Pancreas (tissue), 10 donors: ENCODE data around the gene KLC4. TPM values are rescaled to one million over a fixed set of nuclear protein-coding genes. Genes with fewer than 3 reads are reported as not detected.

Experiments
- ATAC-seq, 4 donors: fragments of 200-7000 bp; cut with Tn5 transposase; one replicate each; pipeline versions ENCODE4 v1.8.0 to v1.9.1; 2020; ENCODE audit warnings: mild to moderate bottlenecking in 4 of 4, moderate library complexity in 4 of 4
- DNase-seq, 6 donors: peaks; one replicate each; pipeline ENCODE4 v3.0.0-alpha.2; 2020
- FAIRE-seq: peaks from 2 replicates; lab custom pipeline; 2012; peaks lifted over from hg19 to GRCh38; lab: Jason Lieb, UNC
- H3K27ac ChIP-seq, 4 donors: fragments of 200-600 bp; sonication (generic); 1 replicate in 3 of 4; 2 replicates in 1 of 4; pipeline versions ENCODE4 v1.5.0 to v1.8.0; 2020
- H3K27me3 ChIP-seq, 4 donors: fragments of 200-600 bp; one replicate each; pipeline ENCODE4 v1.8.0; 2021
- H3K36me3 ChIP-seq, 3 donors: fragments of 200-600 bp; sonication (generic) in 1 of 3; one replicate each; pipeline versions ENCODE4 v1.5.0 to v1.8.0; 2020 to 2021
- H3K4me1 ChIP-seq, 3 donors: fragments of 200-600 bp; one replicate each; pipeline ENCODE4 v1.8.0; 2021
- H3K4me3 ChIP-seq, 4 donors: fragments of 200-600 bp; sonication (generic) in 2 of 4; one replicate each; pipeline versions ENCODE4 v1.5.0 to v1.8.0; 2020 to 2021
- H3K9me3 ChIP-seq, 4 donors: fragments of 200-600 bp; one replicate each; pipeline ENCODE4 v1.8.0; 2021
- CTCF ChIP-seq, 4 donors: fragments of 200-600 bp; sonication (generic) in 3 of 4; IDR thresholded peaks; one replicate each; pipeline versions ENCODE4 v1.5.0 to v1.8.0; 2021; ENCODE audit warnings: antibody characterized with exemption in 4 of 4
- WGBS, 2 donors: extraction: QIAGEN DNeasy Blood & Tissue Kit; methylation state at CpG; one replicate each; pipeline ENCODE4 v1.1.7; 2013; 5-methylcytosine and 5-hydroxymethylcytosine counted together
- intact Hi-C, 3 donors: fragments of 100-400 bp; cut with DNase I; formaldehyde crosslinking; loops; one replicate each; pipeline versions ENCODE4 v1.11.1 to v1.14.2; 2022
- polyA plus RNA-seq, 2 donors: library from polyadenylated mRNA; stranded (reverse); fragments of 200-250 nt; gene quantifications; one replicate each; pipeline ENCODE4 v1.2.3, GENCODE V29; 2013
- total RNA-seq, 6 donors: library from RNA; stranded (reverse); fragmentation: NEBNext Ultra II Directional in 4 of 6; extraction: Animal tissue kit (Norgen Biotek cat#: 25700) in 4 of 6; gene quantifications; one replicate each; pipeline versions ENCODE4 v1.2.1 to v1.2.4, GENCODE V29; 2021 to 2023
- donor health status: healthy with polysubstance abuse.
- donor health status: DM: no; HTN: no; CAD: no; lungs with moderate emphysema.
- donor health status: DM: no; HTN: no; CAD: no.
- donor health status: control.
- donor health status: control.
- donor health status: Bipolar disorder and iron deficiency.
- donor health status: DM: yes; HTN: yes; CAD: no.
- donor health status: DM: no; HTN: no; CAD: no.
- donor health status: DM: no; HTN: no; CAD: no.
- donor health status: DM: yes; HTN: yes; CAD: no.

The KLC4 gene
- total and polyA plus RNA-seq, 8 donors: 11.3 to 46.1 (median 16.4) TPM

GRCh38 chr6:43053545-43054205, 5.8 kb upstream of the KLC4 start, which contains the start of gene CUL7:
CUL7 (minus strand) TSS chr6:43053851; CDS start chr6:43052788, 1,063 bp downstream.
- Histone ChIP-seq H3K9me3 (no peaks in the 10 kb centered on the region), H3K36me3 (peaks cover 0 to 24% (median 0%) of the 10 kb centered on the region in 3 donors), H3K4me3 (peak within 1 kb of the TSS; percentile 46 to 87 (median 69)), H3K4me1 (peaks cover 9 to 19% (median 14%) of the 10 kb centered on the region in 3 donors), H3K27me3 (no peaks in the 10 kb centered on the region), H3K27ac (peak within 1 kb of the TSS; percentile 77 to 92 (median 85))
- 1% methylated on average over 38 to 45 of the region's 45 CpGs for WGBS, 2 donors
- no peak for TF ChIP-seq CTCF (IDR thresholded peaks at IDR 0.05)
- intact Hi-C loops: no loop called here
- ATAC-seq (peak; percentile 93 to 97 (median 95)), DNase-seq (peak; percentile 90 to 96 (median 94)), FAIRE-seq (no peak)

DNA sequence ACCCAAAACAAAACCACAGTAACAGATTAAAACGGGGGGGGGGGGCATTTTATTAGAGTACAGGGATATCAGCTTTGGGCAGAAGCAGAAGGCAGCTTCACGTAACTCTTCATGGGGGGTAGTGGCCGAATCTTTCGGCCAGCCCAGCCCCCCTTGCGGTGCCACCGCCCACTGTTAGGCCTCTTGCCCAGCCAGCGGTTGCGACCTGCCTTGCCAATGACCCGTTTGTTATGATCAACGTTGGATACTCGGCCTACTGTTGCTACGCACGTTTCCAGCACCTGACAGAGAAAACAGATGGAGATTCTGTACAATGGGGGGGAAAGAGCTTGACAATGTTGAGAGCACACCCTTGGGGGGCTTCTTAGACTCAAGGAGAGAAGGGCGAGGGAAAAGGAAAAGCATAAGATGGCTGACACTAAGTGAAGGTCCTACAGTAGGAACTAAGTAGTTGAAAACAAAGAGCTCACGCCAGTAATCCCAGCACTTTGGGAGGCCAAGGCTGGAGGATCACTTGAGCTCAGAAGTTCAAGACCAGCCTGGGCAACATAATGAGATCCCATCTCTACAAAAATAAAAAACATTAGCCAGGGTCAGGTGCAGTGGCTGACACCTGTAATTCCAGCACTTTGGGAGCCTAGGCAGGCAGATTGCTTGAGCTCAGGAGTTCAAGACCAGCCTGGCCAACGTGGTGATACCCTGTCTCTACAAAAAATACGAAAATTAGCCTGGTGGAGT, 5.1 kb upstream of the KLC4 start:
- no peaks in the 10 kb centered on the region for H3K9me3 ChIP-seq
- TF ChIP-seq CTCF (IDR thresholded peaks at IDR 0.05): no peak
- peaks cover 10 to 21% (median 15%) of the 10 kb centered on the region in 3 donors for H3K4me1 ChIP-seq
- H3K36me3 ChIP-seq: peaks cover 0 to 17% (median 0%) of the 10 kb centered on the region in 3 donors
- DNase-seq: peak in 2 of 6 donors; percentile 40 to 57
- peak overlapping the region in 3 of 4 donors; percentile 46 to 87 (median 76) for H3K4me3 ChIP-seq
- intact Hi-C loops: no loop called here
- 65 to 67% methylated on average over 16 to 17 of the region's 17 CpGs for WGBS, 2 donors
- no peak for FAIRE-seq
- no peaks in the 10 kb centered on the region for H3K27me3 ChIP-seq
- ATAC-seq: no peak
- peak overlapping the region; percentile 77 to 92 (median 85) for H3K27ac ChIP-seq

DNA sequence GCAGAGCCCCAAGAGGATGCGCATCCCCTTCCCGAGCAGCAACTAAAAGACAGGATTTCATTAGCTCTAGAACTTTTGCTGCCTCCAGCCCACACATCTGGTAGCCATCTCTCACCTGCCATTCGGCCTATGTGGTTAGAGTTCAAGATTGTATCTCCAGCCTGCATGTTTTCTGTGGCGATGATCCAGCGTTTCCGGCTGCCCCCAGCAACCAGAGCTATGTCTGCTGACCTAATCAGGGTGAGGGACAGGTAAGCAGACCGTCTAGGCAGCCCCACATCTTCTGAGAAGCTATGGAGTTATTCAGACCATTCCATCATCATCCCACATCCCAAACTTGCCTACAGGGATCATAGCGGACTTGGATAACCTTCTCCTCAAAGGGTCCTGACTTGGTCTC, 3.5 kb upstream of the KLC4 start:
- no peak for TF ChIP-seq CTCF (IDR thresholded peaks at IDR 0.05)
- DNase-seq: no peak

GRCh38 chr6:43058531-43058930, 900 bp upstream of the KLC4 start:
- intact Hi-C loops: no loop called here

More for the DNA sequence above, 3.5 kb upstream of the KLC4 start:
- H3K27ac ChIP-seq: no peak overlapping the region
- whole genome bisulfite sequencing, 2 donors: 73% methylated on average over 8 of the region's 8 CpGs
- FAIRE-seq (no peak), ATAC-seq (no peak)
- intact Hi-C loops: no loop called here
- H3K4me1 ChIP-seq: peaks cover 16 to 28% (median 24%) of the 10 kb centered on the region in 3 donors
- H3K27me3 ChIP-seq: no peaks in the 10 kb centered on the region
- H3K9me3 ChIP-seq: no peaks in the 10 kb centered on the region
- H3K4me3 ChIP-seq: no peak overlapping the region
- H3K36me3 ChIP-seq: peaks cover 0 to 11% (median 0%) of the 10 kb centered on the region in 3 donors

More at GRCh38 chr6:43058531-43058930, 900 bp upstream of the KLC4 start:
- Histone ChIP-seq H3K36me3 (peaks cover 0 to 11% (median 0%) of the 10 kb centered on the region in 3 donors), H3K4me1 (peaks cover 23 to 28% (median 24%) of the 10 kb centered on the region in 3 donors), H3K4me3 (peak overlapping the region; percentile 35 to 88 (median 61)), H3K9me3 (no peaks in the 10 kb centered on the region), H3K27ac (peak overlapping the region in 2 of 4 donors; percentile 91 to 94), H3K27me3 (no peaks in the 10 kb centered on the region)
- FAIRE-seq (no peak), DNase-seq (no peak), ATAC-seq (no peak)
- no peak for TF ChIP-seq CTCF (IDR thresholded peaks at IDR 0.05)
- WGBS, 2 donors: 45 to 54% methylated on average over 1 of the region's 1 CpG
